Measurements from ENCODE around the gene NYAP2. TPM values are rescaled to one million over a fixed set of nuclear protein-coding genes. Genes with fewer than 3 reads are reported as not detected.

NYAP2 gene
- total and polyA plus RNA-seq, 7 donors = 0.03 to 0.36 TPM; not detected in 5

DNA sequence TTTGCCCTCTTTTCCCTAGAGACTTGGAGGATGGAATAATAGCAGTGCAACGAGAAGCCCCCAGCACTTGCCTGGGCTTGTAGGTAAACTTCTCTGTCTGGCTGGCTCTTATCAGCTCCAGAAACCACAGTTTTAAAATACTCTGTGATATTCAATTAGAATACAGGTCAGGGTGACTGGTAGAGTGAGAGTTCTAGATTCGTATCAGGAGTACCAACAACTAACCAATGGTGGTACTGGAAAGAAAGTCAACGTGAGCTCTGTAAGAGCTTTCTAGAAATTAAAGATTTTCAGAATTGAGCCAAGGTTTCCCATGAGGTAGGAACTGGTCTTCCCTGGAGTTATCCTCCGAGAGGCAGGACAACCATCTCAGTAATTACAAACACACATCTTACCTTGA is 216.9 kb downstream of the NYAP2 start:
- intact Hi-C loops (cut with DNase I) = no loop called here
- no peaks in the 10 kb centered on the region for H3K36me3 ChIP-seq
- no peaks in the 10 kb centered on the region for H3K27me3 ChIP-seq
- no peaks in the 10 kb centered on the region for H3K4me1 ChIP-seq
- H3K9me3 ChIP-seq = no peaks in the 10 kb centered on the region
- DNase-seq = no peak
- H3K4me3 ChIP-seq = no peak overlapping the region
- H3K27ac ChIP-seq = no peak overlapping the region
- TF ChIP-seq EP300 (IDR thresholded peaks at IDR 0.05) (no peak), POLR2AphosphoS5 (IDR thresholded peaks at IDR 0.05) (no peak), POLR2A (IDR thresholded peaks at IDR 0.05) (no peak)
- TF ChIP-seq, protein P1, sequence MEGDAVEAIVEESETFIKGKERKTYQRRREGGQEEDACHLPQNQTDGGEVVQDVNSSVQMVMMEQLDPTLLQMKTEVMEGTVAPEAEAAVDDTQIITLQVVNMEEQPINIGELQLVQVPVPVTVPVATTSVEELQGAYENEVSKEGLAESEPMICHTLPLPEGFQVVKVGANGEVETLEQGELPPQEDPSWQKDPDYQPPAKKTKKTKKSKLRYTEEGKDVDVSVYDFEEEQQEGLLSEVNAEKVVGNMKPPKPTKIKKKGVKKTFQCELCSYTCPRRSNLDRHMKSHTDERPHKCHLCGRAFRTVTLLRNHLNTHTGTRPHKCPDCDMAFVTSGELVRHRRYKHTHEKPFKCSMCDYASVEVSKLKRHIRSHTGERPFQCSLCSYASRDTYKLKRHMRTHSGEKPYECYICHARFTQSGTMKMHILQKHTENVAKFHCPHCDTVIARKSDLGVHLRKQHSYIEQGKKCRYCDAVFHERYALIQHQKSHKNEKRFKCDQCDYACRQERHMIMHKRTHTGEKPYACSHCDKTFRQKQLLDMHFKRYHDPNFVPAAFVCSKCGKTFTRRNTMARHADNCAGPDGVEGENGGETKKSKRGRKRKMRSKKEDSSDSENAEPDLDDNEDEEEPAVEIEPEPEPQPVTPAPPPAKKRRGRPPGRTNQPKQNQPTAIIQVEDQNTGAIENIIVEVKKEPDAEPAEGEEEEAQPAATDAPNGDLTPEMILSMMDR (IDR thresholded peaks at IDR 0.05) = no peak
- WGBS, 2 donors = 89 to 90% methylated on average over 4 of the region's 4 CpGs

GRCh38 chr2:225616848-225617247 is 217.3 kb downstream of the NYAP2 start:
- H3K27ac ChIP-seq = no peak overlapping the region
- no peak for DNase-seq
- TF ChIP-seq POLR2A (IDR thresholded peaks at IDR 0.05) = no peak
- TF ChIP-seq, protein P1 (IDR thresholded peaks at IDR 0.05) = no peak
- no peak for TF ChIP-seq EP300 (IDR thresholded peaks at IDR 0.05)
- no peak for TF ChIP-seq POLR2AphosphoS5 (IDR thresholded peaks at IDR 0.05)
- no peaks in the 10 kb centered on the region for H3K9me3 ChIP-seq
- H3K4me3 ChIP-seq = no peak overlapping the region
- no peaks in the 10 kb centered on the region for H3K4me1 ChIP-seq
- intact Hi-C loops (cut with DNase I) = no loop called here
- H3K36me3 ChIP-seq = no peaks in the 10 kb centered on the region
- 68 to 85% methylated on average over 2 of the region's 2 CpGs for WGBS, 2 donors
- no peaks in the 10 kb centered on the region for H3K27me3 ChIP-seq

DNA sequence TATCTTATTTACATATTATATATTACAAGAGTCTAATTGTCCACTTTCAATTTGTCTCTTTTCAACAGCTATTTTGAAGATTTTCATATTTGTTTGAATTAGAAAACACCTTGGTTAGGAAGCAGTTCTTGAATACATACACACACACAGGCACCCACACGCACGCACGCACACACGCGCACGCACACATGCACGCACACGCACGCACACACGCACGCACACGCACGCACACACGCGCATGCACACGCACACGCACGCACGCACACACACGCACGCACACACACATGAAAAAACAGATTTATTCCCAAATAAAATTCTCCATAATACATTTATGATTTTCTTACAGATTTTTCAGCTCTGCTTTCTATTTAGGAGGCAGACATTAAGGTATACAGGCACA is 220.7 kb downstream of the NYAP2 start:
- Histone ChIP-seq H3K27ac (no peak overlapping the region), H3K27me3 (no peaks in the 10 kb centered on the region), H3K36me3 (no peaks in the 10 kb centered on the region), H3K4me1 (no peaks in the 10 kb centered on the region), H3K9me3 (no peaks in the 10 kb centered on the region), H3K4me3 (no peak overlapping the region)
- intact Hi-C loops (cut with DNase I) = no loop called here
- DNase-seq = no peak
- WGBS, 2 donors = 86 to 88% methylated on average over 21 of the region's 21 CpGs
- TF ChIP-seq POLR2AphosphoS5 (IDR thresholded peaks at IDR 0.05) (no peak), POLR2A (IDR thresholded peaks at IDR 0.05) (no peak), EP300 (IDR thresholded peaks at IDR 0.05) (no peak)
- TF ChIP-seq, protein P1 (IDR thresholded peaks at IDR 0.05) = no peak

- H3K27ac ChIP-seq = no peak overlapping the region
- intact Hi-C loops (cut with DNase I) = no loop called here
- no peak for DNase-seq
- H3K9me3 ChIP-seq = no peaks in the 10 kb centered on the region
- no peaks in the 10 kb centered on the region for H3K4me1 ChIP-seq
- WGBS, 2 donors = 88 to 90% methylated on average over 4 of the region's 4 CpGs
- no peaks in the 10 kb centered on the region for H3K36me3 ChIP-seq
- H3K4me3 ChIP-seq = no peak overlapping the region
- no peak for TF ChIP-seq EP300 (IDR thresholded peaks at IDR 0.05)
- H3K27me3 ChIP-seq = no peaks in the 10 kb centered on the region
Observed at GRCh38 chr2:225630824-225631533, 231.5 kb downstream of the NYAP2 start.

- Histone ChIP-seq H3K9me3 (no peaks in the 10 kb centered on the region), H3K4me1 (no peaks in the 10 kb centered on the region), H3K27me3 (no peaks in the 10 kb centered on the region), H3K4me3 (no peak overlapping the region), H3K27ac (no peak overlapping the region), H3K36me3 (no peaks in the 10 kb centered on the region)
- WGBS, 2 donors = 83 to 90% methylated on average over 3 of the region's 3 CpGs
- no peak for DNase-seq
- intact Hi-C loops (cut with DNase I) = no loop called here
- TF ChIP-seq POLR2A (IDR thresholded peaks at IDR 0.05) (no peak), POLR2AphosphoS5 (IDR thresholded peaks at IDR 0.05) (no peak), EP300 (IDR thresholded peaks at IDR 0.05) (no peak)
- TF ChIP-seq, protein P1 (IDR thresholded peaks at IDR 0.05) = no peak
Observed at GRCh38 chr2:225632351-225632750, 232.8 kb downstream of the NYAP2 start.
